Fibroblast of skin of right quadriceps (primary cell): ENCODE results near the gene TXNRD1.

Experiments used
- DNase-seq: peaks from one replicate; pipeline ENCODE4 v3.0.0-alpha.2; 2013

The TXNRD1 gene

DNA sequence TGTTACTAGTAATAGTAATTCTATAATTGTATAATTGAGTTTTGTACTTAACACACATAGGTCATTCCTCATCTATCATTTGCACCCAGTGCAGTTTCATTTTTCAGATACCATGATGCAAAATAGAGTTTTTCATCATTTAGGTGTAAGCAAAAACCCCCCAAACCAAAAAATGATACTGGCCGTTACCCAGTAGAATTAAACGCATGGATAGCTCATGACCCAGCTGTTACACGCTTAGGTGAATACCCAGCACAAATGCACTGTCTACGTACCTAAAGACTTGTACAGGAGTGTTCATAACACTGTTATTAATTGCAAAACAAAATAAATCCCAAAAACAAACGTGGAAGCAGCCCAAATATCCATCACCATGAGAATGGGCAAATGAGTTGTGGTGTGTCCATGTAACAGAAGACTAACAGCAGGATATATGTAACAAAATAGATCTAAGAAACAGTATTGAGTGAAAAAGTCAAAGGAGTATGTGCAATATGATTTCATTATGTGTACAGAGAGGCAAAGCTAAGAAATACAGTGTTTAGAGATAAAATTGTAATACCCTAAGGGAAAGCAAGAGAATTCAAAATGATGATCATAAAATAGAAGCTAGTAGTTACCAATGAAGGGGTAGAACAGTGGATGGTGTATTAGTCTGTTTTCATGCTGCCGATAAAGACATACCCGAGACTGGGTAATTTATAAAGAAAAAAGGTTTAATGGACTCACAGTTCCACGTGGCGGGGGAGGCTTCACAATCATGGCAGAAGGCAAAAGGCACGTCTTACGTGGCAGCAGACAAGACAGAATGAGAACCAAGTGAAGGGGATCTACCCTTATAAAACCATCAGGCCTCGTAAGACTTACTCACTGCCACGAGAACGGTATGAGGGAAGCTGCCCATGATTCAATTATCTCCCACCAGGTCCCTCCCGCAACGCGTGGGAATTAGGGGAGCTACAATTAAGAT lies 137.7 kb downstream of the TXNRD1 start:
- no peak for DNase-seq

DNA sequence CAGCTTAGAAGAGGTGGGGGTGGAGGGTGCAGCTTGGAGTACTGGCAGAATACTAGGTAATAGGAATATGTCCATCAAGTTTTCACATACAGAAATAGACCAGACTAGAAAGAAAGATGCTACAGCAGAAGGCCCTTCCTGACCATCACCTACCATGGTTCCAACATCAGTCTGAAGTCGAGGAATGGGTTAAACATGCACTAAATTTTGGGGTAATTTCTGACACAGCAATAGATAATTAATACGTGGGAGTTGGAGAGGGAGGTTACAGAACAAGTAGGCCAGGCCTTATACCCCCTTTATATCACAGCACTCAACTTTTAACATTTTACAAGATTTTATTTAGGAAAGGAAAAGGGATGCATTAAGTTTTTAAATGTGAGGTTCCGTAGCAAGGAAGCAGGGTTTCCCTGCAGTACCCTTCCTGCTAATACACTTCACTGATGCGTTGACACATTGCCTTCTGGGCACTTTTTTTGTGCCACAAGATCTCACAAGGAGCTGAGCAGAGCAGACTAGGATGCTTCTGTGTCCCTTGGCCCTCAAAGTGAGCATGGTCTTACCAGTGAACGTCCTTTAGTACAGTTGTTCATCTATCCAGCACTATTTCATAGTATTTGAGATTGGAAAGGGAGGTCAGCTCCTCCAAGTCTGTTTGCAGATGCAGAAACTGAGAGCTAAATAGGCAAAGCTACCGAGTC lies 138.7 kb downstream of the TXNRD1 start:
- no peak for DNase-seq

DNA sequence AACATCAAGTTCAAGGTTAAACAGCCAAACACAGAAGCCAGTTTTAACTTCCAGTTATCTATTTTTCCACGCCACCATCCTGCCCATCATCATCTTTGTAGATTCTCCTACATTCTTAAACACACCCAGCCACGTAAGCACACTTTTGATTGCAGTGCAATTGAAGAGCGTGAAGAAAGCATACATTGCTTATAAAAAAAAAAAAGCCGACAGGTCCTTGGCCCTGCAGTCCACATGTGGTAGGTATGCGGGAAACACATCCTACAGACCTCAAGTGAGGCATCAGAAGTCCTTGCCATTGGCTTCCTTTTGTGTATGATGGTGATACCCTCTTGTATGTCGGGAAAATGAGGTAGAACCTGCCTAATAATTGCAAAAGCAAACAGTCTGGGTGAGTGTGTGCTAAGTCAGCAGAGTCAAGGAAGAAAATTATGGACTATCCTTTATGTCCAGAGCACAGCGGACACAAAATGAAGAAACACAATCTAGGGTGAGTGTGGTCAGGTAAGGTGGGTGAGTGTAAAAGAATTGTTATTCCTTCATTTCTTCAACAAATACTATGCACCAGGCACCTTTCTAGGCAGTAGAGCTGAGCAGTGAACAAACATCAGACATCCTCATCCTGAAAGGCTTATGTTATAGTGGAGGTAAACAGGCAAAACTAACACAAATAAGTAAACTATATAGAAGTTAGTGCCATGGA lies 139.4 kb downstream of the TXNRD1 start:
- no peak for DNase-seq

DNA sequence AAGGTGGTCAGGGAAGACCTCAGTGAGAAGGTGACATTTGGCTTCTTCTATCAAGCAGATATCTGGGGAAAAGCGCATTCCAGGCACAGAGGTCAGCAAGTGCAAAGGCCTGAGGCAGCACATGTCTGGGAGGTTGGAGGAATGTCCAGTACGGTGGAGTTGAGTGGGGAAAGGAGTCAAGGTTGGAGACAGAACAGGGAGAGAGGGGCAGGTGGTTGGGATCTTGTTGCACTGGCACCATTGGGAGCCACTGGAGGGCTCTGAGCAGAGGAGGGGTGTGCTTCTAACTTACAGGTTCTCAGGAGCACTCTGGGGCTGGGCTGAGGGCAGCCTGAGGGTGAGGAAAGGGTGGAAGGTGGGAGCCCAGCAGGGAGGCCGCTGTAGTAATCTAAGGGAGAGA lies 140.1 kb downstream of the TXNRD1 start:
- DNase-seq = no peak

DNA sequence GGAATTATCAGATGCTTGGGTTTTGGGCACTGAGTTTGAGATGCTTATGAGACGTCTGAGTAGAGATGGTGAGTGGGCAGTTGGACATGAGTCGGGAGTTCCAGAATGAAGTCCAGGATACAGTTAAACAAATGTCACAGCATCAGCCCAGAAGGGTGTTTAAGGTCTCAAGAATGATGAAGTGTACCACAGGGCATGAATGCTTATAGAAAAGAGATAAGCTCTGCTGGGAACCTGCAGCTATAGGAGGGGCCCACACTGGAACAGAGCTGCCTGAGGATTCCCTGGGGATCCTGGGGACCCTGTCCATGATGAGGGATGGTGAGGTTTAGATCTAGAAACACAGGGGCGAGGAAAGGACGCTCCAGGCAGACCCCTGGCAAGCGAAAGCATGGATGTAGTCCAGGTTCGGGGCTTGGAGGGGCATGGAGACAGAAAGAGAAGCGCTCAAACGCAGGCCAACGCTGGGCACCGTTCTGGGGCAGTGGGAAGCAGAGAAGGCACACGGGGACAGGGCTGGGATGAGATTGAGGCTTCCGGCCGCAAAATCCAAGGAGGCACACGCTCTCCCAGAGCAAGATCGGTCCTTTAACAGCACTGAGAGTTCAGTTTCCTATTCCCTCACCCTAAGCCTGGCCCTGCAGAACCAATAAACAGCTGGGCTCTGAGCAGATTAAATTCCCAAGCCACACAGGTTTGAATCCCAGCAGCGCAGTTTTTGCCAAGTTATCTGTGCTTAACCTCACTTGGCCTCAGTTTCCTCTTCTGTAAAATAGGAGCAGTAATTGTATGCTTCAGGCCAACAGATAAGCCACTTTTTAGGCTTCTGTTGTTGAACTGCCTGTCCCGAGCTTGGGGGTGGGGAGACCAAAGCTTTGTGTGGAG lies 140.9 kb downstream of the TXNRD1 start:
- DNase-seq = no peak

DNA sequence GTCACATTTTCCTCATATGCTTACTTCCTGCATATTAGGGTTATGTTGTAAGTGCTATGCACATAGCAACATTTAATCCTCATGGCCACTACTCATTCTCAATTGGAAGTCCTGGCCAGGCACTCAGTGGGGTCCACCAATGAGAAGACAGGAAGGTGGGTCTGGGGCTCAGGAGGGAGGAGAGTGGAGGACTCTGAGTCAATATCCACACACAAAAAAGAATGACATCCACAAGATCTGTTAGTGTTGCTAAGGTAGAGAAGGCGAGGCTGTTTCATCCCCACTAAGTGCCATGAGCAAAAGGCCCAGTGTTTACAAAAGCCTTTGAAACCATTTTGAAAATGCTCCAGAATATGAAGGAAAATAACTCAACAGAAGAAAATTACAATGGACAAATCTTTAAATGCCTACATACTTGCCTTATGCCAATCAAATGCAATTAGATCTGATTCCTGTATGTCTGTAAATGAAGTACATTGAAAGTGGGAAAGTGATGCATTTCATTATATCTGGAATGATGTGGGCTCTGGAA lies 141.9 kb downstream of the TXNRD1 start:
- peak; percentile 40 for DNase-seq

DNA sequence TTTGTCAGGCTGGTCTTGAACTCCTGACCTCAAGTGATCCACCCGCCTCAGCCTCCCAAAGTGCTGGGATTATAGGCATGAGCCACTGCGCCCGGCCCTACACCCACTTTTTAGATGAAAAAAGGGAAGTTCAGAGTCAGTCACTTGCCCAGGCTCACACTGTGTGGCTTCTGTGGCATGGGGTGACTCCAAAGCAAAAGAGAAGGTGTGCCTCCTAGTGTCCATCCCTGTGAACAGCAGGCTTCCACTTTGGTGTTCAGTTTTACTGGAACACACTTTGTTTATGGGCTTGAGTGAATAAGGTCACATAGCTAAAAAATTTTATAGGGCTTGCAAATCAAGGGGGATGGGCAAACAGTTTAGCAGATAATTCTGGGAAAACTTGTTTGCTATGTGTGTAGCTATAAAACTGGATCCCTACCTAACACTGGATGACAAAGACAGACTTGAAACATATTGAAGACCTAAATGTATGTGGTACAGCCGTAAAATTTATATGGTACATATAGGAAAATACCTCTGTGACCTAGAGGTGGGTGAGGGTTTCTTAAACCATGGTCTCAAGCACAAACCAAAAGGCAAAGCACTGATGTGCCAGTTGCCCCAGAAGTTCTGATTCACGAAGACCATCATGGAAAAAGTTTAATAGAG lies 142.9 kb downstream of the TXNRD1 start:
- DNase-seq = peak; percentile 46

DNA sequence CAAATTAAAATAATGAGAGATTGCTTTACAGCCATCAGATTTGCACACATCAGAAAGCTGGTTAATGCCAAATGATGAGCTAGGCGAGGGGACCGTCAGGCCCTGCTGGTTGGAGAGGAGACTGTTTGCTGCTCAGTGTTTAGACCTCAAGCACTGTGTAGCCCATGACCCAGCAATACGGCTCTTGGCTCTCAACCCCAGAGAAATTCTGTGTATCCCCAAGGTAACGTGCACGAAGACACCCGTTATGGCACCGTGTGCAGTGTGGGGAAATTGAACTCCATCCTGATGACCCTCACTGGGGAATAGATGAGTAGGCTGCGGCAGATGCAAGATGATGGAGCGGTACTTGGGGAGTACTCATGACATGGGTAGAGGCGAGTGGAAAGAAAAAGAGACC lies 143.6 kb downstream of the TXNRD1 start:
- no peak for DNase-seq

DNA sequence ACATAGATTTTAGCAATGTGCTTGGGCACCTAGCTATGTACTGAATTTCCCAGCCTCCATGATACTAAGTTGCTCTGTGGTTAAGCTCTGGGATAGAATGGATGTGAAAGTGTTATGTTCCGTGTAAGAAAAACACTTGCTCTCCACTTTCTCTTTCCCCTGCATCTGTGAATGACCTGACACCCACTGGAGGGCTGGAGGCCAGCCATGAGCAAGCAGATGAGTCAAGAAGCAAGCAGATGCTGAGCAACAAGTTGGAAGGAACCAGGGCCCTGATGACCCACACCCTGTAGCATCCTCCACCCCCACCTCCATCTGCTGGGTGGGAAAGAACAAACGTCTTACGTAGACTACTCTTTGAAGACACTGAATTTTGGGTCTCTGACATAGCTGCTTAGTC lies 144.6 kb downstream of the TXNRD1 start:
- no peak for DNase-seq

DNA sequence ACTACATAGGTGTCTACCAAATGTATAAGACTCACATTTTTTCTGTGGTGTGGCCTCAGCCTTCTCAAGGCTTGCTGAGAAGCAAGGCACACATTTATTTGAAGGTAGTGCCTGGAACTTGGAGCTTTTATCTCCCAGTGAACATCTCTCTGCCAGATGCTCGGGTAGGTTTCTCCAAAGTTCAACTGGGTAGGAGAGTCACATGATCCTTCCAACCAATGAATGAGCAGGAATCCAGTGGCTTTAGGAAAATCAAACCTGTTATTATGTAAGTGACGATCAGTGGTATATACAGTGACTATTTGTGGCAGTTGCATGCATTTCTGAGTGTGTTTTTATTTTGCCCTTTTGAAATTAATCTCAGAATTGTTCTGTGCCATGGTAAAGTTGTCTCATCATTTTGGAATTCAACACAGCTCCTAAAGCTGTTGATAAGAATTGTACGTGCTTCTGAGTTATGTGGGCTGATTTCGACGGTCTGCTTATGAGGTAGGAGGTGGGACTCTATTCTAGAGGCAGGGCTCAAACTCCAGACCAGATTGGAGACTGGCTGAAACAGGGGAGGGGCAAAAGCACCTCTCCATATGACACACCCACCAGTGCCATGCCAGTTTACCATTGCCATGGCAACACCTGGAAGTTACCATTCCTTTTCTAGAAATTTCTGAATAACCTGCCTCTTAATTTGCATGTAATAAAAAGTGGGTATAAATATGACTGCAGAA lies 145.6 kb downstream of the TXNRD1 start:
- no peak for DNase-seq

DNA sequence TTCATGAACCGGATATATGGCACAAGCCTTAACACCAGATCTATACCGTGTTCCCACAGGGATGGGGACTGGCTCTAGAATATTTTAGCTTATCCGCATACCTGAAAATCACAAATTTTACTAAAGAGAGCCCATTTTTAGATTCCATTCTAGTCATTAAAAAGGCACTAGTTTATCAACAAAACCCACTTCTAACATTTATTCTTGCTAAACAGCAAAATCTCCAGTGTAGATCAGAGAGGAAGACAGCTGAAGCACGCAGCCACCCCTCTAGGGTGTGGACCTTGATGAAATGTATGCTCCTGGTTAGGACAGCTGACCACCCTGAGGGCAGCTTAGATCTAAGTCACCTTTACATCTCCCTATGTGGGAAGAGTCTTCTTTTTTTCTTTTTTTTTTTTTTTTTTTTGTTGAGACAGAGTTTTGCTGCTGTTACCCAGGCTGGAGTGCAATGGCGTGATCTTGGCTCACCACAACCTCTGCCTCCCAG lies 150.4 kb downstream of the TXNRD1 start:
- DNase-seq = no peak

DNA sequence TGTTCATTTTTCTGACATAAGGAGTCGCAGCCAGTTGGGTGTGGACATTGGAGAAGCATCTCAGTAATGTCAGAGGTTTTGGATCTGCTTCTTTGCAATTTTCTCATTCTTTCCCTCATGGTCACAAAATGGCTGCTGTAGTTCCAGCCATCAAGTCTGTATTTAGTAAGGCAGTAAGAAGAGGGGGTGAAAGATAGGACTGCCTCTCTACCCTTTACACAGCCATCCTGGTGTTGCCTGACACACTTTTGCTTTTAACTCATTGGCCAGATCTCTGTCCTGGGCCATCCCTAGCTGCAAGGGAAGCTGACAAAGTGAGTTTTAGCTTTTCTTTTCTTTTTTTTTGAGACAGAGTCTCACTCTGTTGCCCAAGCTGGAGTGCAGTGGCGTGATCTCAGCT lies 154.1 kb downstream of the TXNRD1 start:
- DNase-seq = no peak

DNA sequence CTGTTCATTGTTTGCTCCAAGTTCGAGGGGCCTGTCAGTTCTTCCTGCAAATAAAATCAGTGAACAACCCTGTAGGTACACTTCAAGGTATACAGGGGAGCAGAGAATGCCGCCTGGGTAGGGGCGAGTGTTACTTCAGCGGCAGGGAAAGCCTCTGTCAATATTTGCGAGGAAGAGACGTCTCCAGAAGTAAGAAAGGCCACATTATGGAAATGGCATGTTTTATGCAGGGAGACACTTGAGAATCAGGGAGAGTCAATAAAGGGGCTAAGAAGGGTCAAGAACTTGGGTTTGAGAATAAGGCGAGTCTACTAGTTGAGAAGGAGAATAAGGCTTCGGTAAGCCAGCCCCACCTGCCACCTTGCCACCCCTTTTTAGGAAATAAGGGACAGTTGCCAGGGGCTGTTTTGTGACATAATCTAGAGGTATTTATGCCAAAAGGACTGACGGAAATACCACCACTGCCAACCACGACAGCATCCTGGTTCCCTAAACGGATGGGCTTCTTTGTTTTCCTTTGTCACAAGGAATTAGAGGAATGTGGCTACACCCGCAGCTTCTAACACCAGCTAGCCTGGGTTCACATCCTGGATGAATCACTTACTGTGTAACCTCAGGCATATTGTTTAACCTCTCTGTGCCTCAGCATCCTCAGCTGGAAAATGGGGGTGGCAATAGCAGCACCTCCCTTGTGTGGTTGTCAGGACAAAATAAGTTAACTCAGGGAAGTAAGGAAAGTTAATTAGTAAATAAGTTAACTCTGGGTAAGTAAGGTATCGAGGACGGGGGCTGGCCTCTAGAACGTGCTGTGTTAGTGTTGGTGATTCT lies 155.7 kb downstream of the TXNRD1 start:
- DNase-seq = peak; percentile 65

DNA sequence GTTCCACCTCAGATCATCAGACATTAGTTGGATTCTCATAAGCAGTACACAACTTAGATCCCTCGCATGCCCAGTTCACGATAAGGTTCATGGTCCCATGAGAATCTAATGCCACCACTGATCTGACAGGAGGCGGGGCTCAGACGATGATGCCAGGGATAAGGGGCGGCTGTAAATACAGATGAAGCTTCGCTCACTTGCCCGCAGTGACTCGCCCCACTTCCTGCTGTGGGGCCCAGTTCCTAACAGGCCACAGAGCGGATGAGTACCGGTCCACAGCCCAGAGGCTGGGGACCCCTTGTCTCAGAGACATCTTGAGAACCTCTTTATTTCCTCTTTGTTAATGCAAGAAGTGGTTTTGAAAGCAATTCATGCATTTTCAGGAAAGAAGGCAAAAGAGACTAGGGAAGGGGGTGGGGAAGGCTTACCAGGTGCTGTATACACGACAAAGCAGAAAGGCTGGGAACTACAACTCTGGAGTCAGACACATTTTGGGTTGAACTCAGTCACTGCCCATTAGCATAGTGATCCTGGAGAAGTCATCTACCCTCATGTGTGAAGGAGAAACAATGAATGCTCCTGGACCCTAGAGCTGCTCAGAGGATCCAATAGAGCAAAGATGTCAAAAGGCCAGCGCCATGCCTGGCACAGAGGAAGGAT lies 156.6 kb downstream of the TXNRD1 start:
- DNase-seq = no peak

DNA sequence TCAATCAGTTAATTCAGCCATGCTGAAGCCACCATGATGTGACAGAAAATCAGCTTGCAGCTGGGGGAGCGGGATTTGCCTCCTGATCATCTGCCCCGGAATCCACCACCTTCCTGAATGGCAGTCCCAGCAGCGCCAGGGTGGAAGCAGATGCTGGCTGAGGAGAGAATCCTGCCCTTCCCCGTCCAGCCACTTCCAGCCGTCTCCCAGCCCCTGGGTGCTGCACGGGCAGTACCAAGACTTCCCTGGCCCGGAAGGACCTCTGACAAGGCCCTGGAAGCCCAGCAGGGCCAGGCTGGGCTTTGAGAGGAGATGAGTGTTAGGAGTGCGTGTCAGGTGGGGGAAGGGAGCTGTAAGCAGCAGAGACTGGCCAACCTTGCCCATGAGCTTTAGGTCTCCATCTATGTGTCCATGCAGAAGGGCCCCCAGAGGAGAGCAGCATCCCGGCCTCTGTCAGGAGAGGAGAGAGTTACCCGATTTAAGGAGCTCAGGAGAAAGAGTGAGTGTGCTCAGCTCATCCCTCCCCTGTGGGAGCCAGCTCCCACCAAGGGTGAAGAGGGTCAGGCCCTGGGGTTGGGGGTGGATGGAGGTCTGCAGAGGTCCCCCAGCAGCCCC lies 157.2 kb downstream of the TXNRD1 start:
- no peak for DNase-seq

DNA sequence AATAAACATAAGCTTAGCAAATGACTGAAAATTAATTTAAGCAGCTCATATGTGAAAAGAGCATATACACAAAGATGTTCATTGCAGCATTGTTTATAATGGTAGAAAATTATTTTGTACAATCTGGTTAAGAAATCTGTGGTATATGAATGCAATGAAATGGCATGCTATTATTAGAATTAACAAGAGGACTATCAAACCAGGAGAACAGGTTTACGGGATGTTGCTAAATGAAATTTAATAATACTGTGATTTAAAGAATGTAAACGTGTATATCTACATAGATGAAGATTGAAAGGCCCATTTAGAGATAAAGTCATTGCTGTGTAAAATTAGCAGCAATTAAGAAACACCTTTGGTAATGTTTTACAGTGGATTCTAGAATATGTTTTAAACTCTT lies 158.5 kb downstream of the TXNRD1 start:
- DNase-seq = no peak

DNA sequence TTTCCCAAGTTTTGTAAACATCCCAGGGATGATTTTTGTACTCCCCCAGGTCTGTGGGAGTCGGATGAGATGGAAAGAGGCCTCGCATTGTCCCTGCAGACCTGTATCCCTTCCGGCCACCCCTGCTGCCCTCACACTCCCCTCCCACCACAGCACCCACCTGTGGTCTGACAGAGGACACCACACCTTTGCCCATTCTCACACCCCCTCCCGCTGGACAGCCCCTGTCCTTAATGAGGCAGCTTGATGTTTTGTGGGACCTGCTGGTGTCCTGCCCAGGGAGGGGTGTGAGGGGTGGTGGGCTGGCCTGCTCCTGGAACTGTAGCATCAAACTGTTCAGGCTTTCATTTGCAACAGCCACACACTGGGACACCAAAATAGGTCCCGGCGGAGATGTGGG lies 159.2 kb downstream of the TXNRD1 start:
- no peak for DNase-seq

DNA sequence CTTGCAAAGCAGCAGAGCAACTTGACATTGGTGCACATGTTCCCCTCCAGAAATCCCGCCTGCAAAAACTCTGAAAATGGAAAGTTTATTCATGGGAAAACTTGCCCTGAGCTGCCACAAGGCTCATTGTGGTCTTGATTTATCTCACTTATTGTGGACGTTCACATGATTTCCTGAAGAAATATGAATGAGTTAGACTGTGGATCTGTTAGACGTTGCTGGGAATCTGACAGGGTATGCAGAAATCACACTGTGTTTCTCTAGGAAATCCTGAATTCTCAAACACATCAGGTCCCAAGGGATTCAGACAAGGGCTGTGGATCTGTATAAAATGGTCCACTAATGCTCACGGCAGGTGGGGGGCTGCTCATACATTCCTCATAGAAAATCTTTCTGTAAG lies 160.2 kb downstream of the TXNRD1 start:
- no peak for DNase-seq
